K562 (cell line): ENCODE data around the gene CTIF.

ENCODE experiments used
- ATF7 ChIP-seq: fragments of 450-650 bp; IDR thresholded peaks from 2 replicates; pipeline ENCODE4 v1.7.1; 2014; ENCODE audit warnings: mild to moderate bottlenecking, moderate library complexity
- BHLHE40 ChIP-seq: IDR thresholded peaks from 2 replicates; pipeline ENCODE4 v1.6.1; 2011; ENCODE audit warnings: low read length, improper control_type of control experiment
- CTCF ChIP-seq, 3 experiments: IDR thresholded peaks in 2 of 3; conservative IDR thresholded peaks in 1 of 3; 2 replicates each; pipeline ENCODE4 v1.5.1; 2011 to 2012; ENCODE audit warnings: low read length in 3 of 3, mild to moderate bottlenecking in 3 of 3, control low read depth in 2 of 3, improper control_type of control experiment in 1 of 3, inconsistent platforms in 1 of 3, low read depth in 1 of 3, mixed read lengths in 1 of 3, moderate library complexity in 1 of 3; ENCODE audit not compliant: insufficient read depth in 2 of 3
- MNT ChIP-seq, 2 experiments: fragments of 450-650 bp; conservative IDR thresholded peaks; 2 replicates each; pipeline ENCODE4 v1.6.1; 2017; ENCODE audit warnings: mild to moderate bottlenecking in 2 of 2, moderate library complexity in 2 of 2
- STAT6 ChIP-seq: sonication (generic); formaldehyde crosslinking; IDR thresholded peaks from 2 replicates; pipeline ENCODE4 v1.8.1; 2023; ENCODE audit warnings: mild to moderate bottlenecking, missing genetic modification reagents
- TSHZ1 ChIP-seq: fragments of 250-450 bp; sonication (Bioruptor Pico); IDR thresholded peaks from 2 replicates; pipeline ENCODE4 v1.4.0; 2020; ENCODE audit warnings: mild to moderate bottlenecking, moderate library complexity
- USF2 ChIP-seq: sonication (generic); formaldehyde crosslinking; IDR thresholded peaks from 2 replicates; pipeline ENCODE4 v1.5.0; 2020; ENCODE audit warnings: missing genetic modification reagents
- ZNF639 ChIP-seq, 2 experiments: fragments of 200-800 bp in 1 of 2; sonication (Bioruptor generic) in 1 of 2; sonication (generic) in 1 of 2; formaldehyde crosslinking in 1 of 2; IDR thresholded peaks in 1 of 2; conservative IDR thresholded peaks in 1 of 2; 2 replicates each; pipeline versions ENCODE4 v1.5.0 to v1.6.1; 2016 to 2020; ENCODE audit warnings: missing compliant biosample characterization in 1 of 2, missing genetic modification characterization in 1 of 2, missing genetic modification reagents in 1 of 2

GRCh38 chr18:48800466-48800865 lies 261.6 kb downstream of the CTIF start:
- TF ChIP-seq STAT6: no peak
- TF ChIP-seq CTCF (IDR thresholded peaks at IDR 0.05 in 2 of 3, conservative IDR thresholded peaks at IDR 0.05 in 1 of 3; ENCODE audit: insufficient read depth in 2 of 3, low read depth in 1 of 3, low read length in 3 of 3): no peak
- no peak for TF ChIP-seq ATF7
- TF ChIP-seq ZNF639 (CRISPR knock-in tag; conservative IDR thresholded peaks at IDR 0.05 in 1 of 2, IDR thresholded peaks at IDR 0.05 in 1 of 2): no peak
- no peak for TF ChIP-seq USF2
- no peak for TF ChIP-seq MNT (conservative IDR thresholded peaks at IDR 0.05)
- TF ChIP-seq BHLHE40: no peak
- no peak for TF ChIP-seq TSHZ1 (CRISPR knock-in tag)
